PFSK-1 (cell line): ENCODE measurements around the gene SUSD4.

Source experiments
- POLR2AphosphoS5 ChIP-seq: IDR thresholded peaks from 2 replicates; pipeline ENCODE4 v1.6.1; 2012; ENCODE audit warnings: low read depth, mild to moderate bottlenecking, control low read depth, low read length, moderate library complexity
- REST ChIP-seq, 2 experiments: IDR thresholded peaks; 2 replicates each; pipeline versions ENCODE4 v1.6.1 to v1.8.0; 2011 to 2012; ENCODE audit warnings: low read depth in 2 of 2, low read length in 2 of 2, control low read depth in 1 of 2, inconsistent platforms in 1 of 2, mild to moderate bottlenecking in 1 of 2, moderate library complexity in 1 of 2; ENCODE audit not compliant: insufficient read depth in 1 of 2
- SIN3A ChIP-seq: IDR thresholded peaks from 2 replicates; pipeline ENCODE4 v1.6.1; 2012; ENCODE audit warnings: mild to moderate bottlenecking, low read length, moderate library complexity, borderline replicate concordance; ENCODE audit not compliant: insufficient read depth

DNA sequence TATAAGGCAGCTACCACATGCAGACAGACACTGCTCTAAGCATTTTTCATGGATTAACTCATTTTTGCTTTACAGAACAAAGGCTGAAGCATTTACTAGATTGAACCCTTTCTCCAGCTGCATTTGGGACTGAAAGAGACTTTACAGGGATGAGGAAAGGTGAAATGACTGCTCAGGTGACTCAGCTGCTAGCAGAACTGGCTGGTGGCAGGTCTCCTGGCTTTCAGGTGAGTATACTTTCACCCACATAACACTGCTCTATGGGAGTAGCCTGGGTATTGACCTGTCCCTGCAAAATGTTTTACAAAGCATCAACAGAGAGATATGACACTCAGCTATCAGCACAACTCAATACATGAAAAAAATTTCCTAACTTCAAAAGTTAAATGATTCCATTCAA lies 26.6 kb upstream of the SUSD4 start:
- TF ChIP-seq POLR2AphosphoS5 (no peak), SIN3A (no peak), REST (IDR thresholded peaks at IDR 0.05; ENCODE audit: insufficient read depth in 1 of 2, low read depth in 2 of 2, low read length in 2 of 2) (no peak)
